HepG2 (cell line): ENCODE measurements around the gene CAPN9. TPM values are rescaled to one million over a fixed set of nuclear protein-coding genes. Genes with fewer than 3 reads are reported as not detected.
A peak's percentile ranks its signal among the peaks of the same experiment; 100 is the strongest.

Experiments
- ATAC-seq: fragments of 200-7000 bp; cut with Tn5 transposase; 3 replicates; pipeline ENCODE4 v1.9.1; 2020; ENCODE audit warnings: mild to moderate bottlenecking, moderate library complexity
- BruUV-seq: library from RNA; stranded (reverse); fragments of 400-500 nt; replicated peaks from 2 replicates; lab custom pipeline; 2021; lab: Mats Ljungman, UMichigan
- CTCF ChIA-PET: fragments of 300-600 bp; formaldehyde crosslinking; extraction: SDS; loops from one replicate; lab custom pipeline; 2021; ENCODE audit warnings: low total read pairs, inconsistent platforms, low intra/inter-chr PET ratio; lab: Yijun Ruan, JAX
- POLR2A ChIA-PET: fragments of 350-600 bp; sonication (Branson Sonifier 250); formaldehyde crosslinking; loops from one replicate; lab custom pipeline; 2020; ENCODE audit warnings: antibody characterized with exemption, inconsistent platforms; lab: Yijun Ruan, JAX
- DNase-seq: peaks from one replicate; pipeline ENCODE4 v3.0.0-alpha.2; 2015; ENCODE audit warnings: low spot score
- FAIRE-seq: peaks from 3 replicates; lab custom pipeline; 2011; peaks lifted over from hg19 to GRCh38; lab: Jason Lieb, UNC
- H2AFZ ChIP-seq: one replicate; pipeline ENCODE4 v1.6.1; 2011; ENCODE audit warnings: low read length, inconsistent platforms
- H3K27ac ChIP-seq: fragments of 300-600 bp; 3 replicates; pipeline ENCODE4 v1.8.0; 2011; ENCODE audit warnings: mixed run types, mild to moderate bottlenecking, mixed read lengths, low read length, inconsistent platforms; ENCODE audit not compliant: insufficient read depth; ENCODE audit errors: extremely low read length
- H3K27me3 ChIP-seq, 2 experiments: fragments of 200-600 bp in 1 of 2; 2 replicates in 1 of 2; 3 replicates in 1 of 2; pipeline versions ENCODE4 v1.6.0 to v1.8.0; 2011; ENCODE audit warnings: low read length in 2 of 2, mild to moderate bottlenecking in 2 of 2, moderate library complexity in 2 of 2, inconsistent platforms in 1 of 2; ENCODE audit not compliant: insufficient read depth in 2 of 2, control insufficient read depth in 1 of 2
- H3K36me3 ChIP-seq, 2 experiments: fragments of 200-600 bp in 1 of 2; replicated peaks in 1 of 2; 2 replicates in 1 of 2; 3 replicates in 1 of 2; pipeline versions ENCODE4 v1.5.1 to v1.8.0; 2011; ENCODE audit warnings: low read length in 2 of 2, inconsistent platforms in 1 of 2; ENCODE audit not compliant: insufficient read depth in 2 of 2, control insufficient read depth in 1 of 2
- H3K4me1 ChIP-seq: 2 replicates; pipeline ENCODE4 v1.5.1; 2012; ENCODE audit warnings: low read length, inconsistent platforms; ENCODE audit not compliant: insufficient read depth
- H3K4me2 ChIP-seq: 2 replicates; pipeline ENCODE4 v1.6.0; 2011; ENCODE audit warnings: low read depth, low read length, inconsistent platforms
- H3K4me3 ChIP-seq, 3 experiments: fragments of 200-600 bp in 1 of 3; sonication (generic), shearing (Covaris generic) in 1 of 3; replicated peaks in 1 of 3; 2 replicates each; pipeline ENCODE4 v1.5.1; 2011 to 2016; ENCODE audit warnings: low read length in 3 of 3, inconsistent platforms in 2 of 3, low read depth in 2 of 3, mild to moderate bottlenecking in 2 of 3, control low read depth in 1 of 3, mixed read lengths in 1 of 3; ENCODE audit not compliant: insufficient read depth in 1 of 3
- H3K79me2 ChIP-seq: one replicate; pipeline ENCODE4 v1.6.1; 2011; ENCODE audit warnings: low read length, inconsistent platforms; ENCODE audit not compliant: insufficient read depth
- H3K9ac ChIP-seq: 2 replicates; pipeline ENCODE4 v1.6.0; 2011; ENCODE audit warnings: mild to moderate bottlenecking, low read depth, low read length, inconsistent platforms; ENCODE audit not compliant: insufficient read depth
- H3K9me3 ChIP-seq: 2 replicates; pipeline ENCODE4 v1.5.1; 2012; ENCODE audit warnings: mild to moderate bottlenecking, low read length
- H4K20me1 ChIP-seq: 2 replicates; pipeline ENCODE4 v1.6.0; 2011; ENCODE audit warnings: inconsistent platforms, mild to moderate bottlenecking, low read length, moderate library complexity; ENCODE audit not compliant: insufficient read depth
- ATF1 ChIP-seq: IDR thresholded peaks from 2 replicates; pipeline ENCODE4 v1.6.1; 2016; ENCODE audit warnings: mild to moderate bottlenecking, control low read depth
- XBP1 ChIP-seq: sonication (generic); formaldehyde crosslinking; IDR thresholded peaks from 2 replicates; pipeline ENCODE4 v1.5.0; 2020; ENCODE audit warnings: missing genetic modification reagents
- ZFYVE20 ChIP-seq: sonication (generic); formaldehyde crosslinking; IDR thresholded peaks from 2 replicates; pipeline ENCODE4 v1.8.0; 2023; ENCODE audit warnings: low read depth, mild to moderate bottlenecking, moderate library complexity, missing genetic modification reagents, borderline replicate concordance
- ZNF329 ChIP-seq: sonication (generic); formaldehyde crosslinking; IDR thresholded peaks from 2 replicates; pipeline ENCODE4 v1.9.0; 2021; ENCODE audit warnings: low read depth, mild to moderate bottlenecking, missing genetic modification reagents
- ZNF431 ChIP-seq: sonication (generic); formaldehyde crosslinking; IDR thresholded peaks from 2 replicates; pipeline ENCODE4 v1.9.0; 2022; ENCODE audit warnings: missing genetic modification reagents, low read depth, mild to moderate bottlenecking, borderline replicate concordance
- ZNF558 ChIP-seq: sonication (generic); formaldehyde crosslinking; IDR thresholded peaks from 2 replicates; pipeline ENCODE4 v1.9.0; 2022; ENCODE audit warnings: mild to moderate bottlenecking, missing genetic modification reagents, borderline replicate concordance
- WGBS: methylation state at CpG from one replicate; pipeline ENCODE4 v1.1.6; 2017; ENCODE audit warnings: low lambda C conversion rate; 5-methylcytosine and 5-hydroxymethylcytosine counted together
- in situ Hi-C: cut with HindIII; loops from 2 replicates; pipeline ENCODE4 v1.10.0; 2017; ENCODE audit warnings: low pct_unique_long_range_greater_than_20kb; ENCODE audit not compliant: extremely low pct_ligation_motif_present
- intact Hi-C: fragments of 100-400 bp; cut with micrococcal nuclease; formaldehyde crosslinking; loops from one replicate; pipeline ENCODE4 v1.10.0; 2022; ENCODE audit not compliant: unreplicated experiment
- polyA plus RNA-seq, 8 experiments: library from polyadenylated mRNA; depleted of rRNA in 3 of 8; stranded (reverse) in 7 of 8; unstranded in 1 of 8; fragments of >200 nt; fragmentation: Illumina TruSeq in 4 of 8; extraction: Trizol in 4 of 8; gene quantifications; 2 replicates each; pipeline versions ENCODE4 v1.2.1 to v1.2.3, GENCODE V29; 2011 to 2016; ENCODE audit warnings: low read depth in 4 of 8, missing spikeins in 1 of 8, mixed read lengths in 1 of 8; ENCODE audit not compliant: insufficient read depth in 1 of 8
- total RNA-seq, 5 experiments: library from RNA; depleted of rRNA; stranded (reverse); fragments of >200 nt; fragmentation: Illumina TruSeq; extraction: Trizol; gene quantifications; 2 replicates each; pipeline ENCODE4 v1.2.3, GENCODE V29; 2016; ENCODE audit warnings: low read depth in 1 of 5
- TF ChIP-seq, protein P1 (sequence below): sonication (generic); formaldehyde crosslinking; IDR thresholded peaks from 2 replicates; pipeline ENCODE4 v1.9.0; 2021; ENCODE audit warnings: missing genetic modification reagents, borderline replicate concordance
- TF ChIP-seq, protein P2 (sequence below), 2 experiments: fragments of 450-650 bp in 1 of 2; sonication (generic) in 1 of 2; formaldehyde crosslinking in 1 of 2; IDR thresholded peaks; 2 replicates each; pipeline versions ENCODE4 v1.6.1 to v1.8.0; 2016 to 2022; ENCODE audit warnings: antibody characterized with exemption in 1 of 2, mild to moderate bottlenecking in 1 of 2, missing genetic modification reagents in 1 of 2
- TF ChIP-seq, protein P3 (sequence below): sonication (generic); formaldehyde crosslinking; conservative IDR thresholded peaks from 2 replicates; pipeline ENCODE4 v1.4.0; 2020; ENCODE audit warnings: missing genetic modification reagents

The CAPN9 gene
- total and polyA plus RNA-seq, 2 of the 13 experiments (the other 11 are each of a cell fraction or from before 2014, with no cell fraction given) = 0.04 to 0.31 TPM

DNA sequence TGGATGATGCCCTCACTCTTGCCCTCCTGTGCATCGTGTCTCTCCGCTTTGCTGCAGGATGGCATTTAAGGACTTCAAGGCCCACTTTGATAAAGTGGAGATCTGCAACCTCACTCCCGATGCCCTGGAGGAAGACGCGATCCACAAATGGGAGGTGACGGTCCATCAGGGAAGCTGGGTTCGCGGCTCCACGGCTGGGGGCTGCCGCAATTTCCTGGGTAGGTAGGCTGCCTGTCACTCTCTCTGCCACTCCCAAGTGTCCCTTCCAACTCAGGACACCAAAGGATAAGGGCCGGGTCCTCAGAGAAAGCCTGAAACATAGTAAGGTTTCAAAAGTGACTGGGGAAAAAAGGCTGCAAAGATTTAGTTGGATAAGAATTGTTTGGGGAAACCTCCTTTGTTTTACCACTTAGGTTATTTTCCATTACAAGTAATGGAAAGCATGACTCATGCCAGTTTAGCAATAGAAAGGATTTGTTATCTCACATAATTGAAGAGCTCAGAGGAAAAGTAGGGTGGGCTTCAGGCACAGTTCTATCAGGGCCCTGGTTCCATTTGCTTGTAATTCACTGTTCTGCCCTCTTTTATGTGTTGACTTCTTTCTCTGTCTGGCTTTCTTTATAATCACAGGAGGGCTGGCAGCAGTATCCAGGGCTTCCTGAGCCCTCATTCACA, 31.9 kb downstream of the CAPN9 start:
- CTCF ChIA-PET = no interaction called here
- TF ChIP-seq XBP1 (CRISPR knock-in tag) (no peak), ZNF431 (CRISPR knock-in tag) (no peak), ATF1 (CRISPR knock-in tag) (no peak), ZNF329 (CRISPR knock-in tag) (peak; percentile 89), ZFYVE20 (CRISPR knock-in tag) (no peak), ZNF558 (CRISPR knock-in tag) (no peak)
- TF ChIP-seq, protein P1, sequence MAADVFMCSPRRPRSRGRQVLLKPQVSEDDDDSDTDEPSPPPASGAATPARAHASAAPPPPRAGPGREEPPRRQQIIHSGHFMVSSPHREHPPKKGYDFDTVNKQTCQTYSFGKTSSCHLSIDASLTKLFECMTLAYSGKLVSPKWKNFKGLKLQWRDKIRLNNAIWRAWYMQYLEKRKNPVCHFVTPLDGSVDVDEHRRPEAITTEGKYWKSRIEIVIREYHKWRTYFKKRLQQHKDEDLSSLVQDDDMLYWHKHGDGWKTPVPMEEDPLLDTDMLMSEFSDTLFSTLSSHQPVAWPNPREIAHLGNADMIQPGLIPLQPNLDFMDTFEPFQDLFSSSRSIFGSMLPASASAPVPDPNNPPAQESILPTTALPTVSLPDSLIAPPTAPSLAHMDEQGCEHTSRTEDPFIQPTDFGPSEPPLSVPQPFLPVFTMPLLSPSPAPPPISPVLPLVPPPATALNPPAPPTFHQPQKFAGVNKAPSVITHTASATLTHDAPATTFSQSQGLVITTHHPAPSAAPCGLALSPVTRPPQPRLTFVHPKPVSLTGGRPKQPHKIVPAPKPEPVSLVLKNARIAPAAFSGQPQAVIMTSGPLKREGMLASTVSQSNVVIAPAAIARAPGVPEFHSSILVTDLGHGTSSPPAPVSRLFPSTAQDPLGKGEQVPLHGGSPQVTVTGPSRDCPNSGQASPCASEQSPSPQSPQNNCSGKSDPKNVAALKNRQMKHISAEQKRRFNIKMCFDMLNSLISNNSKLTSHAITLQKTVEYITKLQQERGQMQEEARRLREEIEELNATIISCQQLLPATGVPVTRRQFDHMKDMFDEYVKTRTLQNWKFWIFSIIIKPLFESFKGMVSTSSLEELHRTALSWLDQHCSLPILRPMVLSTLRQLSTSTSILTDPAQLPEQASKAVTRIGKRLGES (CRISPR knock-in tag) = no peak
- TF ChIP-seq, protein P2, sequence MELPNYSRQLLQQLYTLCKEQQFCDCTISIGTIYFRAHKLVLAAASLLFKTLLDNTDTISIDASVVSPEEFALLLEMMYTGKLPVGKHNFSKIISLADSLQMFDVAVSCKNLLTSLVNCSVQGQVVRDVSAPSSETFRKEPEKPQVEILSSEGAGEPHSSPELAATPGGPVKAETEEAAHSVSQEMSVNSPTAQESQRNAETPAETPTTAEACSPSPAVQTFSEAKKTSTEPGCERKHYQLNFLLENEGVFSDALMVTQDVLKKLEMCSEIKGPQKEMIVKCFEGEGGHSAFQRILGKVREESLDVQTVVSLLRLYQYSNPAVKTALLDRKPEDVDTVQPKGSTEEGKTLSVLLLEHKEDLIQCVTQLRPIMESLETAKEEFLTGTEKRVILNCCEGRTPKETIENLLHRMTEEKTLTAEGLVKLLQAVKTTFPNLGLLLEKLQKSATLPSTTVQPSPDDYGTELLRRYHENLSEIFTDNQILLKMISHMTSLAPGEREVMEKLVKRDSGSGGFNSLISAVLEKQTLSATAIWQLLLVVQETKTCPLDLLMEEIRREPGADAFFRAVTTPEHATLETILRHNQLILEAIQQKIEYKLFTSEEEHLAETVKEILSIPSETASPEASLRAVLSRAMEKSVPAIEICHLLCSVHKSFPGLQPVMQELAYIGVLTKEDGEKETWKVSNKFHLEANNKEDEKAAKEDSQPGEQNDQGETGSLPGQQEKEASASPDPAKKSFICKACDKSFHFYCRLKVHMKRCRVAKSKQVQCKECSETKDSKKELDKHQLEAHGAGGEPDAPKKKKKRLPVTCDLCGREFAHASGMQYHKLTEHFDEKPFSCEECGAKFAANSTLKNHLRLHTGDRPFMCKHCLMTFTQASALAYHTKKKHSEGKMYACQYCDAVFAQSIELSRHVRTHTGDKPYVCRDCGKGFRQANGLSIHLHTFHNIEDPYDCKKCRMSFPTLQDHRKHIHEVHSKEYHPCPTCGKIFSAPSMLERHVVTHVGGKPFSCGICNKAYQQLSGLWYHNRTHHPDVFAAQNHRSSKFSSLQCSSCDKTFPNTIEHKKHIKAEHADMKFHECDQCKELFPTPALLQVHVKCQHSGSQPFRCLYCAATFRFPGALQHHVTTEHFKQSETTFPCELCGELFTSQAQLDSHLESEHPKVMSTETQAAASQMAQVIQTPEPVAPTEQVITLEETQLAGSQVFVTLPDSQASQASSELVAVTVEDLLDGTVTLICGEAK (IDR thresholded peaks at IDR 0.05) = no peak
- TF ChIP-seq, protein P2 (CRISPR knock-in tag; IDR thresholded peaks at IDR 0.05) = no peak
- TF ChIP-seq, protein P3, sequence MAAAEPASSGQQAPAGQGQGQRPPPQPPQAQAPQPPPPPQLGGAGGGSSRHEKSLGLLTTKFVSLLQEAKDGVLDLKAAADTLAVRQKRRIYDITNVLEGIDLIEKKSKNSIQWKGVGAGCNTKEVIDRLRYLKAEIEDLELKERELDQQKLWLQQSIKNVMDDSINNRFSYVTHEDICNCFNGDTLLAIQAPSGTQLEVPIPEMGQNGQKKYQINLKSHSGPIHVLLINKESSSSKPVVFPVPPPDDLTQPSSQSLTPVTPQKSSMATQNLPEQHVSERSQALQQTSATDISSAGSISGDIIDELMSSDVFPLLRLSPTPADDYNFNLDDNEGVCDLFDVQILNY (CRISPR knock-in tag) = no peak
- Histone ChIP-seq H3K27me3 (peaks cover 2 to 20% of the 10 kb centered on the region in 2 experiments; a peak in 3 of 5 replicates), H3K36me3 (no peaks in the 10 kb centered on the region), H2AFZ (no peak overlapping the region), H3K4me2 (no peak overlapping the region), H3K4me3 (no peak overlapping the region), H4K20me1 (no peaks in the 10 kb centered on the region), H3K9ac (no peak overlapping the region), H3K27ac (no peak overlapping the region), H3K9me3 (no peaks in the 10 kb centered on the region), H3K4me1 (peaks cover 16% of the 10 kb centered on the region), H3K79me2 (no peaks in the 10 kb centered on the region)
- no TSS peak for BruUV-seq
- 70% methylated on average over 11 of the region's 11 CpGs for WGBS
- in situ Hi-C loops = loop anchor here (25.0 kb wide), 1 partner anchor 433 kb away; no protein-coding TSS in a partner anchor
- no peak for DNase-seq
- intact Hi-C loops = no loop called here
- no peak for FAIRE-seq
- POLR2A ChIA-PET = no interaction called here
- no peak for ATAC-seq
